ENCODE results near the gene IER3. TPM values are rescaled to one million over a fixed set of nuclear protein-coding genes. Genes with fewer than 3 reads are reported as not detected.

IER3 gene
- polyA plus RNA-seq, 3 donors = 41.6 to 402 (median 45.5) TPM

- WGBS, 3 donors = 94 to 97% (median 96%) methylated on average over 3 of the region's 3 CpGs
- H3K27ac ChIP-seq (ENCODE audit: low read depth, low read length) = no peak overlapping the region
These were observed 10.3 kb upstream of the IER3 start for GRCh38 chr6:30754631-30755030.

- peak overlapping the region; percentile 29 for H3K27ac ChIP-seq (ENCODE audit: low read depth, low read length)
- WGBS, 3 donors = 31 to 68% (median 35%) methylated on average over 12 of the region's 12 CpGs
These were observed 8.0 kb upstream of the IER3 start for GRCh38 chr6:30752157-30752927.

DNA sequence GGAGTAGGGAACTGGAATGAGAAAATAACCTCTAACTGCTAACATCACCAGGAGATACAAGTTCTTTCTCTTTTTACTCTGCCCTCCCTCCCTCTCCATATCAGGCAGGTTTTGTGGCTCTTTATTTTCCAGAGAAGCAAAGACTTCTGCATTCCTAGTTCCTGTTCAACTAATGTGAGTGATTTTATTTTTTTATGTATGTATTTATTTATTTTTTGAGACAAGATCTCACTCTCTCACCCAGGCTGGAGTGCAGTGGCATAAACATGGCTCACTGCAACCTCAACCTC is 6.0 kb upstream of the IER3 start:
- no peak overlapping the region for H3K27ac ChIP-seq (ENCODE audit: low read depth, low read length)

DNA sequence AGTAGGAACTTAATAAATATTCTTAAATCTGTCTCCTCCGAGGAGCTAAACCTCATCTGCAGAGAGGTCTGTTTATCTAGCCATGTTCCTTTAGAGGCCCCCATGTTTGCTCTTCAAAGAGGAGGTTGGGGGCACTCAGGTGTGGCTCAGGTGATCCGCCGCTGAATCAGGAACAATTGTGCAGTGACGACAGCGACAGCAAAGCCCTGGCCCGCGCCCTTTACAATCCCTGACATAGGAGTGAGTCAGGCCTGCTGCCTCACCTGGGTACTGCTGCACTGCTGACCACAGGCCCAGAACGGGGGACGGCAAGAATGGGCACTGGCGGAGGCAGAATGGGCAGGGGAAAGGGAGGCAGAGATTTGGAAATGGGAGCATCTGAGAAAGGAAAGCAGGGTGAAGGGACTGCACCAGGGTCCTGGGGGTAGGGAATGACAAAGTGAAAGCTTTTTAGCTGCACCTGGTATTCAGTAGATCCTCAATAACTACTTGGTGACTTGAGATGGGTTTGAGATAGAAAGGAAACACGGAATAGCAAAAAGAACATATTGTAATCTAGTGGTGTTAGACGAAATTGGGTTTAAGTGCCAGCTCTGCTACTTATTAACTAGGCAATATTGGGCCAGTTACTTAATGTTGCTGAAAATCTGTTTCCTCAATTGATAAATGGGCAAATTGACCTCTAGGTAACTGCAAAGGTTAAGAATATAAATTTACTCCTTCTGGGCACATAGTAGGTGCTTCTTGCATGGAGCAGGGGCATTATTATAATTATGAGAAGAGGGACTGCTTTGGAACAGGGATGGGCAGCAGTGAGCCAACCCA is 5.4 kb upstream of the IER3 start:
- H3K27ac ChIP-seq (ENCODE audit: low read depth, low read length) = peak overlapping the region; percentile 52
- 24 to 92% (median 86%) methylated on average over 12 of the region's 12 CpGs for WGBS, 3 donors

- H3K27ac ChIP-seq (ENCODE audit: low read depth, low read length) = peak overlapping the region; percentile 52
- 42 to 80% (median 76%) methylated on average over 8 of the region's 8 CpGs for WGBS, 3 donors
These were observed 4.6 kb upstream of the IER3 start for GRCh38 chr6:30748851-30749540.

- WGBS, 3 donors = 51 to 80% (median 75%) methylated on average over 6 of the region's 6 CpGs
These were observed 3.8 kb upstream of the IER3 start for GRCh38 chr6:30747902-30748769.

GRCh38 chr6:30747300-30747687 is 2.9 kb upstream of the IER3 start:
- H3K27ac ChIP-seq (ENCODE audit: low read depth, low read length) = no peak overlapping the region
- 66 to 80% (median 71%) methylated on average over 1 of the region's 1 CpG for WGBS, 3 donors

More at GRCh38 chr6:30747902-30748769, 3.8 kb upstream of the IER3 start:
- H3K27ac ChIP-seq (ENCODE audit: low read depth, low read length) = no peak overlapping the region

DNA sequence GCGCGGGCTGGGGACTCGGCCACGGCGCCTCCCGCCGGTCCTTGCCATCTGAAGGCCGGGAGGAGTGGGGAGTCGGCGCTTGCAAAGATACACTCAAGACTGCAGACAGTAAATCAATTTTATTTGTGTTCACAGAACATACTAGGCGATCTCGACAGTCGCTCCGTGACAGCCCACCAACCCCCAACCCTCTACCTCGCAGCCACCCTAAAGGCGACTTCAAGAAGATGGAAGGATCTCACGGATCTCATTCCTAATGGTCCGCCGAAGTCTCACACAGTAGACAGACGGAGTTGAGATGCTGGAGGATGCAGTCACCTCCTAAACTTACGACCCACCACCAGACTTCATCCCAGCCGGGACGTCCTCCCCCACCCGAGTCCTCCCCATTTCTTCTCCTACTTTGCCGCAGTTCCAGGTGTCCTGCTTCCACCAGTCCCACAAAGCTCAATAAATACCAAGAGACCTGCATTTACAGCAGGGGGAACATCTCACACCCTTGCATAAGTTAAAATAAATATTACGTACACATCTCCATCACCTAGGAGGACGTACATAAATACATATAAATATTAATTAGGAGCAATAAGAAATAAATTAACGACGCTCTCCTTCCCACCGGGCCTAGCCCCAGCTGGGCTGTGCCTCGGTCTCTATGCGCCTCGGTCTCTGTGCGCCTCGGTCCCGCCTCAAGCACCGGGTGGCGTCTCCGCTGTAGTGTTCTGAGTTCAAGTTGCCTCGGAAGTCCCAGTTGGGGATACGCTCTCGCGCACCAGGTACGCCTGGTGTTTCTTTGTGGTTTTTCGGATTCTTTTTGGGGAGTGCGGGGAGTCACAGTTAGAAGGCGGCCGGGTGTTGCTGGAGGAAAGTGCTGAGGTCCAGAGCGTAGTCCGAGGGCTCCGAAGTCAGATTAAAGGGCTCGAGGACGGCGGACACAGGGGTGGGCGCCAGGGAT is 971 bp downstream of the IER3 start:
- WGBS, 3 donors = 6 to 8% (median 8%) methylated on average over 54 to 55 of the region's 55 CpGs
- H3K27ac ChIP-seq (ENCODE audit: low read depth, low read length) = peak overlapping the region; percentile 92

- peak within 1 kb of the TSS; percentile 92 for H3K27ac ChIP-seq (ENCODE audit: low read depth, low read length)
- 0% methylated on average over 46 to 62 of the region's 66 CpGs for WGBS, 3 donors
These were observed 1.8 kb downstream of the IER3 start, which contains the start of gene FLOT1 for GRCh38 chr6:30742316-30743098. TSS of gene FLOT1 (minus strand) at chr6:30742687. CDS start at chr6:30742189, 498 bp downstream.

- 3 to 11% (median 10%) methylated on average over 11 to 13 of the region's 13 CpGs for WGBS, 3 donors
- H3K27ac ChIP-seq (ENCODE audit: low read depth, low read length) = peak overlapping the region; percentile 91
These were observed 2.5 kb downstream of the IER3 start for GRCh38 chr6:30741789-30742315.

GRCh38 chr6:30741063-30741779 is 3.1 kb downstream of the IER3 start:
- 70 to 74% (median 70%) methylated on average over 8 of the region's 8 CpGs for WGBS, 3 donors
- H3K27ac ChIP-seq (ENCODE audit: low read depth, low read length) = peak overlapping the region; percentile 91

- H3K27ac ChIP-seq (ENCODE audit: low read depth, low read length) = no peak overlapping the region
- 92 to 97% (median 95%) methylated on average over 2 of the region's 2 CpGs for WGBS, 3 donors
These were observed 3.8 kb downstream of the IER3 start for GRCh38 chr6:30740540-30740870.

GRCh38 chr6:30738532-30738931 is 5.8 kb downstream of the IER3 start:
- WGBS, 3 donors = 80 to 90% (median 89%) methylated on average over 6 of the region's 6 CpGs
- no peak overlapping the region for H3K27ac ChIP-seq (ENCODE audit: low read depth, low read length)

GRCh38 chr6:30735668-30736314 is 8.6 kb downstream of the IER3 start:
- H3K27ac ChIP-seq (ENCODE audit: low read depth, low read length) = no peak overlapping the region
- 83 to 89% (median 85%) methylated on average over 8 of the region's 8 CpGs for WGBS, 3 donors

- no peak overlapping the region for H3K27ac ChIP-seq (ENCODE audit: low read depth, low read length)
- WGBS, 3 donors = 90 to 95% (median 95%) methylated on average over 12 of the region's 12 CpGs
These were observed 12.0 kb downstream of the IER3 start for GRCh38 chr6:30732237-30732943.

All from adipose tissue (tissue), 3 donors.